SK-N-SH treated with all-trans-retinoic acid at 6 μM for 48 hours (cell line): ENCODE results near the gene SMYD4.

ENCODE experiments used
- ARNTL ChIP-seq: fragments of 450-650 bp; formaldehyde crosslinking; IDR thresholded peaks from 2 replicates; pipeline ENCODE4 v1.5.0; 2020; ENCODE audit warnings: low read depth, mild to moderate bottlenecking, moderate library complexity, borderline replicate concordance
- CSDC2 ChIP-seq: fragments of 250-450 bp; sonication (Bioruptor Pico); IDR thresholded peaks from 2 replicates; pipeline ENCODE4 v1.5.0; 2020; ENCODE audit warnings: mild to moderate bottlenecking, moderate library complexity
- ESRRG ChIP-seq: fragments of 250-450 bp; sonication (Bioruptor Pico); IDR thresholded peaks from 2 replicates; pipeline ENCODE4 v1.6.1; 2021; ENCODE audit warnings: mild to moderate bottlenecking
- ISL1 ChIP-seq: fragments of 250-450 bp; sonication (Bioruptor Pico); IDR thresholded peaks from 2 replicates; pipeline ENCODE4 v2.1.2; 2022; ENCODE audit warnings: mild to moderate bottlenecking, moderate library complexity
- OSR1 ChIP-seq: fragments of 250-450 bp; sonication (Bioruptor Pico); IDR thresholded peaks from 2 replicates; pipeline ENCODE4 v1.8.0; 2022; ENCODE audit warnings: moderate library complexity, mild to moderate bottlenecking, inconsistent platforms
- PATZ1 ChIP-seq: fragments of 250-450 bp; sonication (Bioruptor Pico); IDR thresholded peaks from 2 replicates; pipeline ENCODE4 v1.8.0; 2020; ENCODE audit warnings: mild to moderate bottlenecking, moderate library complexity, borderline replicate concordance
- POU6F1 ChIP-seq: fragments of 250-450 bp; sonication (Bioruptor Pico); IDR thresholded peaks from 2 replicates; pipeline ENCODE4 v1.8.0; 2021; ENCODE audit warnings: low read depth, mild to moderate bottlenecking, moderate library complexity, borderline replicate concordance
- RARB ChIP-seq: fragments of 250-450 bp; sonication (Bioruptor Pico); IDR thresholded peaks from 2 replicates; pipeline ENCODE4 v1.8.0; 2021; ENCODE audit warnings: mild to moderate bottlenecking, moderate library complexity
- TOX ChIP-seq: fragments of 250-450 bp; sonication (Bioruptor Pico); IDR thresholded peaks from 2 replicates; pipeline ENCODE4 v1.8.0; 2021; ENCODE audit warnings: mild to moderate bottlenecking, moderate library complexity, borderline replicate concordance
- ZC3H10 ChIP-seq: fragments of 250-450 bp; sonication (Bioruptor Pico); IDR thresholded peaks from 2 replicates; pipeline ENCODE4 v1.5.1; 2021; ENCODE audit warnings: mild to moderate bottlenecking, moderate library complexity
- ZNF70 ChIP-seq: fragments of 450-650 bp; formaldehyde crosslinking; IDR thresholded peaks from 2 replicates; pipeline ENCODE4 v1.5.0; 2020; ENCODE audit warnings: mild to moderate bottlenecking, moderate library complexity

- TF ChIP-seq ARNTL (no peak), POU6F1 (CRISPR knock-in tag) (no peak), PATZ1 (CRISPR knock-in tag) (no peak), ESRRG (no peak), CSDC2 (CRISPR knock-in tag) (no peak), RARB (CRISPR knock-in tag) (no peak), ZNF70 (no peak), TOX (no peak), OSR1 (CRISPR knock-in tag) (no peak), ISL1 (CRISPR knock-in tag) (no peak), ZC3H10 (CRISPR knock-in tag) (no peak)
These were observed 42.6 kb upstream of the SMYD4 start for GRCh38 chr17:1872254-1872653.
